Dermis microvascular lymphatic vessel endothelial cell (primary cell): ENCODE measurements around the gene LRSAM1. TPM values are rescaled to one million over a fixed set of nuclear protein-coding genes. Genes with fewer than 3 reads are reported as not detected.

Experiments
- DNase-seq, 2 donors: peaks; one replicate each; pipeline versions ENCODE4 v3.0.0 to v3.0.0-alpha.2; 2010; ENCODE audit warnings: low read depth in 2 of 2
- total RNA-seq: library from RNA; depleted of rRNA; stranded (reverse); fragments of >200 nt; gene quantifications from 2 replicates; pipeline ENCODE4 v1.2.1, GENCODE V29; 2014

The LRSAM1 gene
- total RNA-seq, 1 donor from 2014 or later = 8.6 TPM

DNA sequence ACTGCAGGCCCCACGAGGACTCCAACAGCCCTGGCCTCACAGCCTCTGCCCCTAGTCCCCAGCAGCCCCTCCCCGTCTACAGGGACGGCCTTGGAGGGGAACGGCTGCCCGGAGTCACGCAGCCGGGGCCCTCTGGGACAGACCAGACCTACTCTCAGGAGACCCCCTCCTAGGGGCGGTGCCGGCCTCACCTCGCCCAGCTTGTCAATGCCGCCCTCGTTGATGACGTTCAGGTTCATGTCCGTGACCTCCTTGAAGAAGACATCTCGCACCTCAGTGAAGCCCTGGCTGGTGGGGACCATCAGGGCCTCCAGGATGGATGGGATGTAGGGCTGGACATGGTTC is 58.6 kb downstream of the LRSAM1 start:
- no peak for DNase-seq

DNA sequence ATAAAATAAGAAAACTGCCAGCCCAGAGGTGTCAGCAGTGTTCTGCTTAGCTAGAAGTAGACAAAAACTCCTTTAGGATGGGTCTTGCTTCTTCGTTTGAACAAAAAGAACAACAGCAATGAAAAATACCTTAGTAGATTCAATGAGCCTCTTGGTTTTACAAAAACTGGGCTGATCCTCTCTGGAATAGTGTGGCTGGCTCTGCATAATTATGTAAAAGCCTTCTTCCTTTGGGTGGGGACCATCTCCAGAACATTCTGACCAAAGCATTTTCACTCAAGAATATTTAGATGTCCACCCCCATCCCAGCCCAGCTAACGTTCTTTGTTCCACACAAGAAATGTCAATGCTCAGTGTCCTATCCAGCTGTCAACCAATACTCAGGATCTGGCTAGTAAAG is 63.2 kb downstream of the LRSAM1 start:
- no peak for DNase-seq

DNA sequence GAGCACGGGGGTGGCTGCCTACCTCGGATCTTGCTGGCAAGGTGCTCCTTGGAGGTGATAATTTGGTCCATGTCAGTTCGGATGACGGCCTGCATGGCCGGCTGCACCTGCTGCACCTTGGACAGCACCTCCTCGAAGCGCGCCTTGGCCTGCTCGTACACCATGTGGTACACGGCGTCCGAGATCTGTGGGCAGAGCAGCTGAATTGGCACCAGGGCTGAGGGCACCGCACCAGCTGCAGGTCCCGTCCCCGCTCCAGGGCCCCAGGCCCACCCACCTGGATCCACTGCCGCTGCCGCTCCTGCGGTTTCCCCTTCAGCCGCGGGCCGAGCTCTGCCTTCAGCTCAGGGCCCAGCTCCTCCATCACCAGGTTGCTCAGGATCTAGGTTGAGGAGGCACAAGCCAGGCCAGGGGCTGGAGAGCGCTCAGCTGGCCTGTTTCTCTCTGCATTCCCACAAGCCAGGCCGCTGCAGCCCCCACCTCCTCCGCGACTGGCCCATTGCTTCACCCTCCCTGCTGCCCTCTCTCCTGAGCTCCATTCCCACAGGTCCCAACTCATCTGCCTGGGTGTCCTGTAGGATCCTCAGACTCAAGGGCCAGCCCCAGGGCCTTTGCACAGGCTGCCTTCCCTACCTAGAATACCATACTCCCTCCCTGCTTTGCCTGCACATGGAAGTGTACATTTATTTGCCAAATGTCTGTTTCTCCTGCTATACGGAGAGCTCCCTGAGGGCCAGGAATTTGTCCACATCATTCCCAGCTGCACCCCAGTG is 65.7 kb downstream of the LRSAM1 start:
- DNase-seq = no peak

DNA sequence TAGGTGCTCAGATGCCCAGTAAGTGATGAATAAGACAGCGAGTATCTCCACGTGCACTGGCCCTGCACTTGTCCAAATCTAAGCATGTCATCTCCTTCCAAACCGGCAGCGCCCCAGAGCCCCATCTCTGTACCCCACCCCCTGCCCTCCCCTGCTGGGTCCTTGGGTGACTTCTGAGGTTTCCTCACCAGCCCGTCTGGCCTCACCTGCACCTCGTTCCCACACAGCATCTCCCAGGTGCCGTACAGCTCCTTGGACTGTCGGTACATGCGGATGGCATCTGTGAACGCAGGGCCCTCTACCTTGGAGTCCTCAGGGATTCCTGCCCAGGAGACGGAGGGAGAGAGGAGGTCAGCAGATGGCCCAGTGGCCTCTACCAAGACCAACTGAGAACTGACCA is 66.3 kb downstream of the LRSAM1 start:
- DNase-seq = no peak

DNA sequence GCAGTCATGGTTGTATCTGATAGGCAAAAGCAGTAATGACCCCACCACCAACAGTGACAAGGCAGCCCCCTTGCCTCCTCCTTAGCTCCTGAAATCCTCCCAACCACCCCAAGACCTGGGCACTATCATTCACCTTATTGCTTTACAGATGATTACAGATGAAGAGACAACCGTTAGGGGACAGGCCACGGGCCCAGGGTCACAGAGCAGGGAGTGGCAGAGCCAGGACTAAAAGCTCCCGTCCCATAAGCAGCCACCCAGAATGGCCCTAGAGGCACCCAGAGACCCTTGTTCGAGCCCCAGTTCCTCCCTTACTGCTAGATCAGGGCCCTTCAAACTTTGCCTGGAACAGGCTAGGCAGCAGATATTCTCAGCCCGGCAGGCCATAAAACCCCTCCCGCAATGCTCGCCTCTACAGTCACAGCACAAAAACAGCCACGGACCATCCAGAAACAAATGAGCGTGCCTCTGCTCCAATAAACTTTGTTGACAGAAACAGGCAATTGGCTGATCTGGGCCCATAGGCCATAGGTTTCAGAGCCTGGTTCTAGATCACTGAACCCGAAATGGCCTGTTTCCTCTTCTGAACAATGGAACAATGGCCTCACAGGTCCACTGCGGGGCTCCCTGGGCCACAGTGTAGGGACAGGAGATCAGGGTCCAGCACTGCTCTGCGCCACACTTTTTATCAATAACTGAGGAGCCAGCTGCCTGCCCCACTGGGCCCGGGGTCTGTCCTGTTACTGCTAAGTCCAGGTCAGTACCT is 67.0 kb downstream of the LRSAM1 start:
- peak; percentile 70 to 85 for DNase-seq

DNA sequence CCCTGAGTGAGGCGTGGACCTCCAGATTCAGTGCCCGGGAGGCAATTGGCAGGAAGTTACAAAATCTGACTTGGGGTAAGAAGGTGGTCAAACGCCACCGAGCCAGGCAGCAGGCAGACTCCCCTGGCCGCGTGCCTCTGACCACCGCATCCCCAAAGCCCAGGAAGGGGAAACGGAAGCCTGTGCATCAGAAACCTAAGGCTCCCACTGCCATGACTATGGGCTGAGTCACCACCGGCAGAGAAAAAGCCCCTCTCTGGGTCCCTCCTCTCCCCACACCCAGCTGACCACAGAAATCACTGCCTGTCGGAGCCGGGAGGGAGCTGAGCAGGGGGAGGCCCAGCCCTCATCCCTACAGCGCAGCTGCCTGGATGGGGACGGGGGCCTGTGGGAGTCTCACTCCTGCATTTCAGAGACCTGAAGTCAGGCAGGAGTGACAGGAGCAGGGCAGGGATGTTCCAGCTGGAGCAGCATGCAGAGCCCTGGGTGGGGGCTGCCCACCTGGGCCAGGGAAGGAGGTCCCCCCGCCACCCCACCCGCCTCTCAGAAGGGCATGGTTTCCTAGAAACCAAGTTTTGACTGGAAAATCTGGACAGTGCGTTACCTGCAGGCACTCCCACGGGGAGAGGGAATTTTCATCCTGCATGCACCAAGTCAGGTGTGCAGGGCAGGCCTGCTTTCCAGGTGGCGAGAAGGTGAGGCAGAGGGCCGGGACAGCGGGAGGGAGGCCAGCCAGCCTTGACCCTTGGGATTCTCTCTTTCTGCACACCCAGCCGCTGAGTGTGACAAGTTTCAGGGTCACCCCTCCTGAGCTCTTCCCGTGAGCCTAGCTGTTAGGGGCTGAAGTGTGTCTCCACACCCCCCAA is 68.2 kb downstream of the LRSAM1 start:
- DNase-seq = peak; percentile 76 to 98

DNA sequence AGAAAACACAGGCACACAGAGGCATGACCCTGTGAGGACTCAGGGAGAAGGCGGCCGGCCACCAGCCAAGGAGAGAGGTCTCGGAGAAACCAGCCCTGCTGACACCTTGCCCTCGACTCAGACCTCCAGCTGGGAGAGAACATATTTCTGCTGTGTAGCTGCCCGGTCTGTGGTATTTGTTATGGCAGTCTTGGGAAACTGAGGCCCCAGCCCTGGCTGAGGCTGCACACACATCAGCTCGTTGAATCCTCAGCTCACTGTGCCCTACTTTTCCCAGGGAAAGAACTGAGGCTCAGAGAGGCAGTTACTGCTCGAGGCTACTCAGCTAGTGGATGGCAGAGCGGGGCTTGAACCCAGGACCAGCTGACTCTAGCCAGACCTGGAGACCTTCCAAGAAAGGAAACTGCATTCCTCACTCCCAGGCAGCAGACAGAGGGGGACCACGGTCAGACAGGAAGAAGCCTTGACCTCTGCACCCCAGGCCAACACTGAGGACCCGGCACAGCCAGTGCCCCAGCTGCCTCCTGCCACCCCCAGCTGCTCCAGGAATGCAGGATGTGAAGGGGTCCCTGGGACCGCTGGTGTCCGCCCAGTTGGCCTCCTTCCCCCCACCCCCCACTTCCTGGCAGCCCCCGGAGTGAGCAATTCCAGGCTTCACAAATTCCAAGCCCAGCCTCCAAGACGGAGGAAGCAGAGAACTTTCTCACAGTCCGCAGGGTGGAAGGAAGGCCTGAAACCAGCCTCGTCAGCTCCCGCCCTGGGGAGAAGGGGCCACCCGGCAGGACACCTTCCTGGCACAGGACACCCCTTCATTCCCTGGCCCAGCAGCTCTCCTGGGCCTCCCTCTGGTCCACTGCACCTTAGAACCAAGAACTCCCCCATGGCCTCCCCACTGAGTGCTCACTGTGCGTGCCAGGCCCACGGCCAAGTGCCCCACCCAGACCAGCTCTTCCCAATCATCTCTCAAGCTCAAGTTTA is 69.9 kb downstream of the LRSAM1 start:
- DNase-seq = peak in 1 of 2 donors; percentile 85

DNA sequence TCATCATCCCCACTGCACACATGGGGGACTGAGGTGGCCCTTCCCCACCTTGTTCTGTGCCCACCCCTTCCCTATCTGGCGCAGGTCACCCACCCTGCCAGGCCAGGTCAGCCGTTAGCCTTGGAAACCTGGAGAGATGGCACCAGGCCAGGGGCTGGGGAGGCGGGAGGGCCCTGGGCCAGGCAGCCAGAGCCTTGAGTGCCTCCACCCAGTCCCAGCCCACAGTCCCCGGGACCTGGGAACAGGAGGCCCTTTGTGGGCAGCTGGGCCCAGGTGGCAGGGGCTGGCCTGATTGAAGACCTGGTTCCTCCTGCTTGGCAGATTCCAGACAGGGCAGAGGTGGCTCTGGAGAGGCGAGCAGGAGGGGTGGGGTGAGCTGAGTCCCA is 70.6 kb downstream of the LRSAM1 start:
- peak in 1 of 2 donors; percentile 50 for DNase-seq

DNA sequence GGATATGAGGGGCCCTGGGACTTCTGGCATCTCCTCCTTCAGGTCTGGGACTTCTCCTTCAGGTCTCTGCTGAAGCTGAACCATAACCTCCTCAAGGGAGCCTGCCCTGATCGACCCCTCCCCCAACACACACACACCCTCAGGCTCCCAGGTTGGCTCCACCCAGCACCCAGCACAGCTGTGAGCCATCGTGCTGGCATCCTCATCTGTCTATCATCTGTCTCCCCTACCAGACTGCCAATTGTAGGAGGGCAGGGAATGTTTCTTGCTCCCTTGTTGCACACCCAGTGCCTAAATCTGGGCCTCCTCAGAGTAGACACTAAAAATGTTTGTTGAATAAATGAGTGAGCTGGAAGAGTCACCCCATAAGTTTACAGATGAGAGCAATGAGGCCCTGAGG is 71.4 kb downstream of the LRSAM1 start:
- no peak for DNase-seq

DNA sequence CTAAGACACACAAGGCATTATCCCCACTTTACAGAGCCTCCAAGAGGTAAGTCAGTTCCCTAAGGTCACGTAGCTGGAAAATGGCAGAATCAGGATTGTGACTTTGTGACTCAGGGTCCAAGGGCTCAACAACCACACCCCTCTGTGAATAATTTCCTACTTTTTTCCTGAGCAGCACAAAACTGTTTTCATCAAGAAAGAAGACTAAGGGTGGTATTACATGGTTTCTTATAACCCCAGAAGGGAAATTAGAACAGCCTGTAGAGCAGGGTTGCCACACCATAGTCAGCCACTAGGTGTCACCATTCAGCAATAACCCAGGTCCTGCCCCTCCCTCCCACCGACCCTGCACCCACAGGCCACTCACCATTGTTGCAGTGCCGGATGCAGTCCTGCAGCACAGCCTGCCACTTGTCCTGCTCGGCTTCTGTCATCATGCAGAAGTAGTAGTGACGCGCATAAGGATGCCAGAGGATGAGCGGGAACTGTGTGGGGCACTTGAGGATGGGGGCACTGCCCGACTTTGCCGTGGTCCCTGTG is 72.1 kb downstream of the LRSAM1 start:
- DNase-seq = peak in 1 of 2 donors; percentile 48

DNA sequence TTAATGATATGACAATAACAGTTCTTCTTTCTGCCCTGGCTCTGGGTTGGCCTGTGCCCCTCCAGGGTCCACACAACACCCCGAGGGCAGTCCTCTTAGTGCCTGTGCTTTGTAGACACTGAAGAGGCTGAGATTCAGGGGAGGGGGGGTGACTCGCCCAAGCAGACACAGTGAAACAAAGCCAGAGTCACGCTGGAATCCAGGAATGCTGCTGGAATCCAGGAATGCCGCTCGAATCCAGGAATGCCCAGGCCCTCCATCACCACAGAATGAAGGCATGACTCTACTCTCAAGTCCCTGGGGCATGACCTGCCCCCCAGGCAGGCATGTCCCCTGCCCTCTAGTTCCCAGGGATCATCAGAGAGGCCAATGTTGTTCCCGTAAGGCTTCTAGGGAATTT is 73.1 kb downstream of the LRSAM1 start:
- no peak for DNase-seq

DNA sequence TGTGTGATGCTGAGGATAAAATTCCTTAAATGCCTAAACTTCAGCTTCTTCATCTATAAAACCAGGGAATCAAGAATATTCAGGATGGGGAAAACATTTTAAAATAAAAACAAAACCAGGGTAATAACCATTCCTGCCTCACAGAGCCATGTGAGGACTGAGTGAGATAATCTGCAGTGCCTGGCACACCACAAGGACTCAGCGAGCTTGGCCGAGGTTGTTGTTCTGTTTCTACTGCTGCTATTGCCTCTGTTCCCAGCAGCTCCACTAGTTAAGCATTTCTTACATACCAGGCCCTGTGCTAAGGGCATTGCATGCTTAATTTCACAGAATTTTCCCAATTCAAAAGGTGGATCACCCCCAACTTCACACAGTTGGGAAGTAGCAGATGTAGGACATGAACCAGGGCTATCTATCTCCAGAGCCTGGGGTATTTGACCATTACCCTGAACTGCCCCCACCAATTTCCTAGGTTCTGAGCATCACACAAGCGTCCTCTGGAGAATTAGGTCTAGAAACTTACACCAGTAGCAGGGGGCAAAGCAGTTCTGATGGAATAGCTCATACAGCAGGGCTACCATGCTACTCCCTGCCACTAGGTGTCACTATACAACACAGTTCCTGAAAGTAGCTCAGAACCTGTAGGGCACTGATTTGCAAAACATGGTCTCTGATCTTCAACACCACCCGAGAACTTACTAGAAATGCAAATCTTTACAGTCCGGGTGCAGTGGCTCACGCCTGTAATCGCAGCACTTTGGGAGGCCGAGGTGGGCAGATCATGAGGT is 74.3 kb downstream of the LRSAM1 start:
- peak in 1 of 2 donors; percentile 60 for DNase-seq

DNA sequence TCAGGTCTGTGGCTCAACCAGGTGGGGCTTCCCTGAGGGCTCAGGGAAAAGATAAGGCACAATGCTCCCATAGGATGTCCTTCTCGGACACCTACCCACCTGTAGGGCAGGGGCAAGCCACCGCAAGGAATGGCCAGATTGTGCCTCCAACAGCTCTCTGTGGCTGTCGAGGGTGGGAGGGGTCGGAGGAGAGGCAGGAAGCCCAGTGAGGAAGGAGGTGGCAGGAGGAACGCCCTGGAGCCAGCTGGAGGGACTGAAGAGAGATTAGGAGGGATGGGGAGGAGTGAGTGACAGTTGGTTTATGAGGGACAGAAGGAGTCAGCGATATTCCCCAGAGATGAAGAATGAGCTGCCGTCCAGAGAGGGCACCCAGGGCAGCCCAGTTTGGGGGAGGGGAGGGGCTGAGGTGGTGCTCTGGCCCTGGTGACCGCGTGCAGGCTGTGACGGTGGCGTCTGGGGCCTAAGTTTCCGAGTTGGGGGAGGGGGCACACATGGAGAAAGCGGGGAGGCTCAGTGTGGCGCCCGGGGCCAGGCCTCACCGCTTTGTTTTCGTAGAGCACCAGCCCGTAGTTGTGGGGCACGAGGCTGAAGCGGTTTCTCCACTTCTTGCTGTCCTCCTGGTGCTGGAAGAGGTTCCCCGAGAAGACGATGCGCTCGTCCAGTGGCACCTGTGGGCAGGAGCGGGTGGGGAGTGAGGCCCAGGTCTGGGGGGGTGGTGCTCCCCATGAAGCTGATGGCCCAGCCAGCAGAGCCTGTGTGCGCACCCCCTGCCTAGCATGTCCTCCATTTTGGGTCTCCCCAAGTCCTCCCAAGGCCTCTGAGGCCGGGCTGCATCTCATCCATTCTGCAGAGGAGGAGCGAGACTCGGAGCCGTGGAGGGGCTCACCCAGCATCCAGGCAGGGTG is 75.6 kb downstream of the LRSAM1 start:
- DNase-seq = no peak

DNA sequence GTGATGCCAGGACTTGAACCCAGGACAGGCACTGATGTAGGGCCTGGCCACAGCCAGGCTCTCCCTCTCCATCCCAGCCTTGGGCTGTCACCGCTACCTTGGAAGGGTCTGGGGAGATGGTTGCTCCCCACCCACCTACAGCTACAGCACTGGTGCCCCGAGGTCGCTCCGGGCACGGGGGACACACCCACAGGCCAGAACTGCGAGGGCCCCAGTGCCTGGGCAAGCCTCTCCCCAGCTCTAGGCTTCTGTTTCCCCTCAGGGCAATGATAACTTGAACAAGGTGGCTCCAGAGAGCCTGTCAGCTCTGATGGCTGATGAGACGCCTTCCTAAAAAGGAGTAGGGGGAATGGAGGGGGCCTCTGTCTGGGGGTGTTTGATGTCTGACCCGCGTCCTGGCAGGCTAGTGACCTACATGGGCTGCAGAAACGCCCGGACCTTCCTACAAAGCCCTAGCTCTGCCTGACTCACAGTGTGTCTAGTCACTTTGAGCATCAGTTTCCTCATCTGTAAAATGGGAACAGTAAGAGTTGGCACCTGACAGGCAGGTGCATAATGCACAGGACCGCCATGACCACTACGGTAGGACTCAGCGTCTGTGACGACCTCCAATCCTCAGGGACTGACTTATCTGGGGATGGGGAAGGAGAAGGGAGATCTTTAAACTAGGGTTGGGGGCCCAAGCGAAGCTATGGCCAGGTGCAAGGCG is 76.4 kb downstream of the LRSAM1 start:
- DNase-seq = no peak

DNA sequence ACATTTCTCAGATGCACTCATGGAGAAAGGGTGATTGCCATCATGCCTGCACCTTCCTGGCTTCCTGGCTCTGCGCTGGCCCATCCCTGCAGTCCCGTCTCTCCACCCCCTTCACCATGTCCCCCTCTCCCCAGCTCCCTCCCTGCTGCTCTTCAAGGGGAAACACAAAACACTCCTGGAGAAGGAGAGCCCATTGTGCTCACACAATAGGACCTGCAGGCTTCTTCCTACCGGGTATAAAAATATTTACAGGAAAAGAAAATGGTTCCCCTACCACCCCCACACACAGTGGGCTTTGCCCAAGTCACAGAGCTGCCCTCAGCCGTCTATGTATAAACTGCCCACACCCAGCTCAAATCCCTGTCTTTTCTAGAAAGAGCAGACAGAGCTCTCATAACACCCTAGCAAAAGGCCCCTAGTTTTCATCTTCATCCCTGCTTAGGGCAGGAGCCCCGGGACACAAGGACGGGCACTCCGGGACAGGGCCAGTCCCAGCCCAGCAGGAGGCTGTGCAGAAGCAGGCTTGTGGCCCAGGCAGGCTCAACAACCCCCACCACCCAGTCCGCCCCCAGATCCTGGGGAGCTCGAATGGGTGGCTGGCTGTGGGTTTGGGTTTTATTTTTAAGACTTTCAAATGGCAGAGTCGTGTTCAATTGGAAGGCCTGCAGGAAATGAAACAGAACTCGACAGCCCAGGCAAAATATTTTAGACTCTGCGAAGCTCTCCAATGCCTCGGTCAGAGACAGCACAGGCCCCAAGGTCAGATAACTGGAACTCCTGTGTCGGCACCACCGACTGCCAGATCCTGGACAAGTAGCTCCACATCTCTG is 77.3 kb downstream of the LRSAM1 start:
- DNase-seq = peak in 1 of 2 donors; percentile 87

DNA sequence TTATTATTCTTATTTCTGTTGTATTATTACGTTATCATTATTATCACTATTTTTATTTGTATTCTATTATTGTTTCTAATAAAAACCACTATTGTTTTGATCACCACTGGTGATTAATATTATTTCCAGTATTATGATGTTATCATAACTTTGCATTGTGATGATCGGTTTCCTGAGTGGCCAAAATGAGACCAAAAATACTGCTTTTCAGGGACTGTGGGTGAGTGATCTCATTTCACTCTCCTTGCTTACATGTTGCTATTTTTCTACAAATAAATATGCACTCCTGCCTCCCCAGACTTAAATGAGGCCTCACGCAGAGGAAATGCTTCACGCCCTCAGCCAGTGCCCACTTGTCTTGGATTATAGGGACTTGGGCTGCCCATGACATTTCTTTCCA is 78.4 kb downstream of the LRSAM1 start:
- peak in 1 of 2 donors; percentile 78 for DNase-seq
